ENCODE results near the gene GPR146. TPM values are rescaled to one million over a fixed set of nuclear protein-coding genes. Genes with fewer than 3 reads are reported as not detected.
A peak's percentile ranks its signal among the peaks of the same experiment; 100 is the strongest.

The GPR146 gene
- total and polyA plus RNA-seq, 2 of the 13 experiments (the other 11 are each of a cell fraction or from before 2014, with no cell fraction given), result 2.0 to 15.9 TPM

GRCh38 chr7:1015196-1016121 lies 28.9 kb upstream of the GPR146 start (continued):
- TF ChIP-seq ZNF687 (CRISPR knock-in tag; IDR thresholded peaks at IDR 0.05) (peak; percentile 81), RXRB (CRISPR knock-in tag; IDR thresholded peaks at IDR 0.05; ENCODE audit: borderline replicate concordance) (0 out of 2 replicates have a peak, but pooled peaks have one; percentile 35), RXRA (CRISPR knock-in tag; IDR thresholded peaks at IDR 0.05) (peak; percentile 80), HOXA5 (CRISPR knock-in tag; IDR thresholded peaks at IDR 0.05) (no peak), MTA3 (CRISPR knock-in tag; IDR thresholded peaks at IDR 0.05) (no peak), ZNF225 (CRISPR knock-in tag; IDR thresholded peaks at IDR 0.05) (no peak), ZNF556 (CRISPR knock-in tag; IDR thresholded peaks at IDR 0.05; ENCODE audit: borderline replicate concordance) (no peak), ARID3A (IDR thresholded peaks at IDR 0.05; ENCODE audit: low read depth, low read length) (no peak), ZNF574 (CRISPR knock-in tag; IDR thresholded peaks at IDR 0.05) (0 out of 2 replicates have a peak, but pooled peaks have one; percentile 29), CTCF (CRISPR knock-in tag; IDR thresholded peaks at IDR 0.05) (0 out of 2 replicates have a peak, but pooled peaks have one; percentile 9)
- TF ChIP-seq, protein P1, sequence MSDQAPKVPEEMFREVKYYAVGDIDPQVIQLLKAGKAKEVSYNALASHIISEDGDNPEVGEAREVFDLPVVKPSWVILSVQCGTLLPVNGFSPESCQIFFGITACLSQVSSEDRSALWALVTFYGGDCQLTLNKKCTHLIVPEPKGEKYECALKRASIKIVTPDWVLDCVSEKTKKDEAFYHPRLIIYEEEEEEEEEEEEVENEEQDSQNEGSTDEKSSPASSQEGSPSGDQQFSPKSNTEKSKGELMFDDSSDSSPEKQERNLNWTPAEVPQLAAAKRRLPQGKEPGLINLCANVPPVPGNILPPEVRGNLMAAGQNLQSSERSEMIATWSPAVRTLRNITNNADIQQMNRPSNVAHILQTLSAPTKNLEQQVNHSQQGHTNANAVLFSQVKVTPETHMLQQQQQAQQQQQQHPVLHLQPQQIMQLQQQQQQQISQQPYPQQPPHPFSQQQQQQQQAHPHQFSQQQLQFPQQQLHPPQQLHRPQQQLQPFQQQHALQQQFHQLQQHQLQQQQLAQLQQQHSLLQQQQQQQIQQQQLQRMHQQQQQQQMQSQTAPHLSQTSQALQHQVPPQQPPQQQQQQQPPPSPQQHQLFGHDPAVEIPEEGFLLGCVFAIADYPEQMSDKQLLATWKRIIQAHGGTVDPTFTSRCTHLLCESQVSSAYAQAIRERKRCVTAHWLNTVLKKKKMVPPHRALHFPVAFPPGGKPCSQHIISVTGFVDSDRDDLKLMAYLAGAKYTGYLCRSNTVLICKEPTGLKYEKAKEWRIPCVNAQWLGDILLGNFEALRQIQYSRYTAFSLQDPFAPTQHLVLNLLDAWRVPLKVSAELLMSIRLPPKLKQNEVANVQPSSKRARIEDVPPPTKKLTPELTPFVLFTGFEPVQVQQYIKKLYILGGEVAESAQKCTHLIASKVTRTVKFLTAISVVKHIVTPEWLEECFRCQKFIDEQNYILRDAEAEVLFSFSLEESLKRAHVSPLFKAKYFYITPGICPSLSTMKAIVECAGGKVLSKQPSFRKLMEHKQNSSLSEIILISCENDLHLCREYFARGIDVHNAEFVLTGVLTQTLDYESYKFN (CRISPR knock-in tag; conservative IDR thresholded peaks at IDR 0.05), result peak; percentile 50
- TF ChIP-seq, protein P2, sequence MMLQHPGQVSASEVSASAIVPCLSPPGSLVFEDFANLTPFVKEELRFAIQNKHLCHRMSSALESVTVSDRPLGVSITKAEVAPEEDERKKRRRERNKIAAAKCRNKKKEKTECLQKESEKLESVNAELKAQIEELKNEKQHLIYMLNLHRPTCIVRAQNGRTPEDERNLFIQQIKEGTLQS (CRISPR knock-in tag; IDR thresholded peaks at IDR 0.05), result 0 out of 2 replicates have a peak, but pooled peaks have one; percentile 6

All from HepG2 (cell line).